Activated T-helper 1 cell treated with Interleukin-2 at 50 U/mL for 16 hours (primary cell): ENCODE data around the gene SRSF2.
"Not testable (repeated sequence)": the region's sequence is repeated elsewhere in the genome, so short reads cannot be mapped to it uniquely, and the experiment has no call there.

Experiments used
- DNase-seq: peaks from one replicate; pipeline ENCODE4 v3.0.0-alpha.2; 2020; ENCODE audit warnings: low read depth

The SRSF2 gene

GRCh38 chr17:76737676-76738467 is 741 bp upstream of the SRSF2 start, which contains the start of gene MFSD11:
Gene MFSD11, plus strand, starts transcription at chr17:76738119. Its CDS starts 234 bp downstream, at chr17:76738353.
- peak; percentile 90 for DNase-seq

GRCh38 chr17:76736349-76737081 is 616 bp downstream of the SRSF2 start:
- DNase-seq, result peak; percentile 62

- DNase-seq, result no peak
Measured at GRCh38 chr17:76735586-76736348, 1.4 kb downstream of the SRSF2 start.

GRCh38 chr17:76735006-76735405 is 2.1 kb downstream of the SRSF2 start:
- DNase-seq, result no peak

- DNase-seq, result no peak
Measured at GRCh38 chr17:76734080-76734840, 2.9 kb downstream of the SRSF2 start.

- no peak for DNase-seq
Measured at GRCh38 chr17:76733618-76733957, 3.5 kb downstream of the SRSF2 start.

GRCh38 chr17:76732734-76733617 is 4.2 kb downstream of the SRSF2 start:
- DNase-seq, result no peak

- not testable (repeated sequence) for DNase-seq
Measured at GRCh38 chr17:76731800-76732733, 5.1 kb downstream of the SRSF2 start.

GRCh38 chr17:76727745-76728456 is 9.2 kb downstream of the SRSF2 start:
- no peak for DNase-seq

GRCh38 chr17:76726776-76727718 is 10.1 kb downstream of the SRSF2 start, which contains the start of gene METTL23:
Gene METTL23, plus strand, starts transcription at chr17:76726839. Its CDS starts 2,872 bp downstream, at chr17:76729711.
- peak; percentile 71 for DNase-seq

GRCh38 chr17:76726231-76726775 is 10.8 kb downstream of the SRSF2 start, which contains the start of gene JMJD6:
Gene JMJD6, minus strand, starts transcription at chr17:76726606. Its CDS starts 131 bp downstream, at chr17:76726475.
- peak; percentile 91 for DNase-seq

GRCh38 chr17:76725580-76726230 is 11.4 kb downstream of the SRSF2 start:
- DNase-seq, result peak; percentile 56

GRCh38 chr17:76723812-76724211 is 13.3 kb downstream of the SRSF2 start:
- DNase-seq, result no peak

- not testable (repeated sequence) for DNase-seq
Measured at GRCh38 chr17:76722977-76723376, 14.2 kb downstream of the SRSF2 start.

- no peak for DNase-seq
Measured at GRCh38 chr17:76722279-76722678, 14.9 kb downstream of the SRSF2 start.

- no peak for DNase-seq
Measured at GRCh38 chr17:76721463-76721862, 15.7 kb downstream of the SRSF2 start.

GRCh38 chr17:76720941-76721340 is 16.2 kb downstream of the SRSF2 start:
- DNase-seq, result no peak
